GM19239 (cell line): ENCODE results near the gene DOK5.

Experiments
- DNase-seq: peaks from one replicate; pipeline ENCODE4 v3.0.0; 2011; ENCODE audit warnings: low spot score; ENCODE audit not compliant: insufficient read length
- FAIRE-seq: peaks from 2 replicates; lab custom pipeline; 2011; peaks lifted over from hg19 to GRCh38; lab: Jason Lieb, UNC

Gene DOK5

DNA sequence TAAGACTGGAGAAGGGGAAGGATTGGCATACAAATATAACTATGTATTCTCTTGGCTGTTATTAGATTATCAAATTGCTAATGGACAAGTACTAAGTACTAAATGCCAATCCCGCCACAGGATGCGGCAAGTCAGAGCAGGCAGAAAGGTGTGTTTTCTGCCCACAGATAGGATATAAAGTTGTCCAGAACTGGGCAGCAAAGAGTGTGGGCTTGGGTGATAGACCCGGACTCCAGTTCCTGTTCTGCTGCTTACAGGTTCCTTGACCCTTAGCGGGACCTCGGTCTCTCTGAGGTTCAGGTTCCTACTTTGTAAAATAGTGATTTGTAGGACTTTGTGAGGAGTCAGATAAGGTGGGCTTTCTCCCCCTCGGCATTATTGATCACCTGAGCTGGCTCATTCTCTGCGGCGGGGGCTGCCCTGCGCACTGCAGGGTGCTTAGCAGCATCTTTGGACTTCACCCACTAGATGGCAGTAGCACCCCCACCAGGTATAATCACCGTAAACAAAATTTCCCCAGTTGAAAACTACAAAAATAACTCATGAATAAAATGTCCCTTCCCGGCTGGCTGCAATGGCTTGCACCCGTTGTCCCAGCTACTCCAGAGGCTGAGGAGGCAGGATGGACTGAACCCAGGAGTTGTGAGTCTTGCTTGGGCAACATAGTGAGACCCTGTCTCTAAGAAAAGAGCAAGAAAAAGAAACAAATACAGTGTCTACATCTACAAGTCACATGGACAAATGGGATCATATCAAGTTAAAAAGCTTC is 193.1 kb downstream of the DOK5 start:
- FAIRE-seq: no peak

DNA sequence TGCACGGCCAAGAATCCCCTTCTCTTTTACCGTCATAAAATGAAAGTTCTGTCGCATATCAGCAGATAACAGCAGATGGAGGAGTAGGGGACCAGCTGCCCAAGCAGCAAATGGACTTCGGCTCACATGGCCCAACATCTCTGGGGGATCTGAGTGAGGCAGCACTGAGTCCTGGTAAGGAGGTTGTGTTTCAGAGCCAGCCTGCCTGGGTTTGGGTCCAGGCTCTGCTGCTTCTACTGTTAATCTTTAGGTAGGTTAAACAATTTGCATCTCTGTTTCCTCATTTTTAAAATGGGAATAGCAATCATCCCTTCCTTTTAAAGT is 193.6 kb downstream of the DOK5 start:
- no peak for FAIRE-seq
- DNase-seq: no peak

More for the DNA sequence above, 193.1 kb downstream of the DOK5 start:
- peak; percentile 16 for DNase-seq

DNA sequence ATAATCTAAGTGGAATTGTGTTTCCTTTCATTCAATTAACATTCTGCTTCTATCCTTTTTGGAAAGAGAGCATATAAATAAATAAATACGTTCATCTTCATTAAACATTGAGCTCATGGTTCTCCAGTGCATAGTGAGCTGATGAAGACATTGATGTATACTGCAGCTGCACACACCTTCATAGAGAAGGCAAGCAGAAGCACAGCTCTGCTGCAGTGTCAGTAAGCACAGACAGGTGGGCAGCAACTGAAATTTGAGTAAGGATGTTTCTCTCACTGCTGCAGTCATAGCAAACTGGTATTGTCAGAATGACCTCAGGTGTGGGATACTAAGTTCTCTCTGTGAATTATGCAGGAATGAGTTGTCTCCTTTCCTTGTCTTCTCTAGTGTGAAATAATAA is 202.9 kb downstream of the DOK5 start:
- no peak for FAIRE-seq
- no peak for DNase-seq

DNA sequence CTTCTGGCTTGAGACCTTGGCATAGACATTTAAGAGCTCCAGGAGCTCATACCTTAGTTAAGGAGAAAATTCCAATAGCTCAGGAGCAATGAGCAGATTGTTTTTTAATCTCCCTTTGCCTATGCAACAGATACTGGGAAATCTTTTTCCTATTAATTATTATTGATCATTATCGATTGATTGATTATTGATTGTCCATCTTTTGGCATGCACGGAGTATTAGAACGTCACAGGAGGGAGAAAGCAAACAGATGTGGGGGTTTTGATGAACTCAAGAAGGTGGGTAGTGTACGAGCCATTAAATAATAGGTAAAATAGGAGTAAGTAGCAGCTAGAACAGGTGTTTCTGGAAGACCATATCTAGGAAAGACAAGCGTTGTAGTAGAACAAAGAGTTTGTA is 205.0 kb downstream of the DOK5 start:
- DNase-seq (no peak), FAIRE-seq (no peak)

DNA sequence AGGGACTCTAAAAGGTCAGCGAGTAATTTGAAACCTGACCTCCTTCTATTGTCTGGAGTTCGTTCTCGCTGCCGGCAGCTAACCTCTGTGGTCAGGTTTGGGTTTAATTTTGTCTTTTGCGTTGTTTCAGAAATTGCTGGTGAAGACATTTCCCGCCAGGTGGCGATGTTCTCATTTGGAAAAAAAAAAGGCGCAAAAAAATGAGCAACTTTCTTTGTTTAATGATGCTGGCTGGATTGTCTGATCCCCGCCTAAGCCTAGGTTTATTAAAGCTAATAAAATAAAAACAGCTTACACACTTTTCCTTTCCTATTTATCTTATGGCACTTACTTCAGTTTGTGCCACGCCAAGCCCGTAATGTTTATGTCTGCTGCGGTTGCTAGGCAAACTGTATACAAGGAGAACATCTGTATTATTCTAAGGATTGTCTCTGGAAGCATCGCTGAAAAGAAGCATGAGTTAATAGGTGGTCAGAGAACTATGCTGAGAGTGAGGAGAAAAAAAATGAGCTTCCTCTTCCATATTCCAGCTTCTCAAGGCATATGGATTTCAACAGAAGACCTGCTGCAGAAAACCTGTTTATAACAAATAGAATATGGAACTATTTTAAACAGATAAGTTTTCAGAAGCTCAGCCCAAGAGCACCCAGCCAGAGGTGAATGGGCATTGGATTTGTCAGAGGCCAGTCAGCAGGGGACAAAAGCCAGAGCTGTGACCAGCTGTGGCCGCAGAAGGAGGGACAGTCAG is 205.7 kb downstream of the DOK5 start:
- FAIRE-seq: peak; percentile 28
- peak; percentile 4 for DNase-seq

DNA sequence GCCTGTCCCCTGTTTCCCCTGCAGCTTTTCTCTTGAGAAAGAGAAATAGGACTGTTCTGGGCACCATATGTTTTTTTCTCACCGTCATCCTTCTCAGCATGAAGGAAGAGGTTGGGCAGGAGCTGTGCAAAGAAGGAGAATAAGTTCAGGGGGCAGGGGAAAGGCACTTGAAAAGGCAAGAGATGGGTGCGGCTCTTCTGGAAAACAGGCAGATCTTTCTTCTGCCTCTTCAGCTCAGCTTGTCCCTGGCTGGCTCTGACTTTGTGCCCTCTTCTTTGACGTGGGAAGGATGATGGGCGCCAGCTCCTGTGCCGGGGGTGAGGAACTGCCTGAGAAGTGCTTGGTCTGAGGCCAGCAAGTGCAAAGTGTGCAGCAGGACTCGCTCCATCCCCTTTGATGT is 206.5 kb downstream of the DOK5 start:
- DNase-seq (no peak), FAIRE-seq (no peak)

DNA sequence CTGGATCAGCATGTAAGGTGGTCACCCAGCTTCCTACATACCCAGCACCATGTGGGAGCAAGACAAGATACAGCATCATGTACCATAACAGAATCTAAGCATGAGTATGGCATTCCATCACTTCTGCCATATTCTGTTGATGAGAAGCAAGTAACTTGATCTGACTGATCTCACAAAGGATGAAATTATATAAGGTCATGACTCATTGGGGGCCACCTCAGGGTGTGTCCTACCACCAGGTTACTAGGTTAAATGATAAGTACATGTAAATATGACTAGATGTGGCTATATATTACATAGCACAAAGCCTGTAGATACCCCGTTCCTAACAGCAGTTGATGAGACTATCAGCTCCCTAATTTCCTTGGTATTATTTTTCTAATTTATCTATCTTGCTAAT is 213.1 kb downstream of the DOK5 start:
- DNase-seq: no peak
- no peak for FAIRE-seq

DNA sequence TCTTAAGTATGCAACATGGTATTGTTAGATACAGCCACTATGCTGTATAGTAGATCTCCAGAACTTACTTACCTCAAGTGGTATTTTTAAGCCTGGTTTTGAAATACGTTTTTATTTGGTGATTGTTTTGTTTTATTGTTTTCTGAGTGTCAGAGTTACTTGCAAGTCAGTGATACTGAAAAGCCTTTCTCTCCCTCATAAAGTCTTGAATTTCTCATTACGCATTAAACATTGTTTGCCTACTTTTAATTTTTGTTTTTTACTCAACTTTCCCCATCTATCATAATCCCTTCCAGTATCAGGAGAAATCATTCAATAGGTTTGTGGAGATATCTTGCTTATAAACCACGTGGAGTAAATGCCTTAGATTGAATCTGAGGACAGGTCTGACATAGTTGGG is 214.9 kb downstream of the DOK5 start:
- no peak for FAIRE-seq

DNA sequence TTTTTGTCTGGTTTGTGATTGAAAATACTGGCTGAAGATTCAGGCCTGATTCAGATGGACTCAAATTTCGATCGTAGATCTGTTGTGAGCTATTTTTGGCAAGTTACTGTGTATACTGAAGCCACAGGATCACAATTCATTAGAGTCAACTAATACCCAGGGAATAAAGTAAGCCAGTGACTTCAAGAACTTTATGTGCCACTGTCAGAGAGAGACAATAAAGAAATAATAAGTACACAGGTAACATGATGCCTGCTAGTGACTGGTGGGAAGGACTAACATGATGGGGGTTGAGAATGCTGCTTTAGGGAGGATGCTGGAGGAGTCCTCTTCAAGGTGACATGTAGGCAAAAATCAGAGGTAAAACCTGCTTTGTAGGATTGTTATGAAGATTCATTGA is 215.9 kb downstream of the DOK5 start:
- DNase-seq: no peak
- FAIRE-seq: no peak

More for the DNA sequence above, 214.9 kb downstream of the DOK5 start:
- no peak for DNase-seq

DNA sequence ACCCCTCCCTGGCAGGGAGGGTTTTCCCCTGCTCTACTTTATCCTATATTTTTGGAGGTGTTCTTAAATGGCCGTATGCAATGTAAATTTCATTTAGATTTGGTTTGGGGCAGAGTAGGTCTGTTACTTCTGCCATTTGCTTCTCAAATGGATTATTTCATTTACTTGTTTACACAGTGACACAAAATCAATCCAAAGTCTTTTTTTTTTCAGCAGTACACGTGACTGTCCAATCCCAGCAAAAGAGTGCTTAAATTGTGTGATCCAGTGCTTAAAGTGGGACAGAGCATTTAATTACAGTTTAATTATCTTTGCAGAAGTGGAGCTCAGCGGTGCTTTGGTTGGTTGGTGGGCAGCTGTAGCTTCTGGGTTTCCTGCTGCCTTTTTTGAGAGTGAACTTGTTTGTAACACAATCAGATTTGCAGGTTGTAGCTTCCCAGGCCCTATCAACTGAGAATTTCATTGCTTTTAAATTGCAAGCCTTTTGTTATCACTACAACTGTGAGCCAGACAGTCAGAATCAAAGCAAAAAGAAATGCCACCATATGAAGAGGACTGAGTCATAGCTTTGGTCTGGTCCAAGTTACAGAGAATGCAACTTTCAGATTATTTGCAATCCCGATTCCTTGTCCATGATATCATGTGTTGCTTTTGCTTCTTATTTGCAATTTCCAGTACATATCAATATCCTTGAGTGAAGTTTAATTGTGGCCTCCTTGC is 216.9 kb downstream of the DOK5 start:
- DNase-seq: no peak
- no peak for FAIRE-seq

DNA sequence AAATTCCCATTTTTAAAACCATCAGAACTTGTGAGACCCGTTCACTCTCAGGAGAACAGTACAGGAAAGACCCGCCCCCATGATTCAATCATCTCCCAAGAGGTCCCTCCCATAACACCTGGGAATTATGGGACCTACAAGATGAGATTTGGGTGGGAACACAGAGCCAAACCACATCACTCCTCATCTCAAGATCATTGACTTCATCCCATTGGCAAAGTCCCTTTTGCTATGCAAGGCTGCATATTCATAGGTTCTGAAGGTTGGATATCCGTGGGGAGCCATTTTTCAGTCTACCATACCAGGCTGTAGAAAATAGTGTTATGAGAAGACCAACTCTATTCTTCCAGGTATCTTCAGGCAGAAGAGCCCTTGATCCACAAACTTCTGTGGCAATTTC is 219.1 kb downstream of the DOK5 start:
- no peak for DNase-seq
- FAIRE-seq: no peak

DNA sequence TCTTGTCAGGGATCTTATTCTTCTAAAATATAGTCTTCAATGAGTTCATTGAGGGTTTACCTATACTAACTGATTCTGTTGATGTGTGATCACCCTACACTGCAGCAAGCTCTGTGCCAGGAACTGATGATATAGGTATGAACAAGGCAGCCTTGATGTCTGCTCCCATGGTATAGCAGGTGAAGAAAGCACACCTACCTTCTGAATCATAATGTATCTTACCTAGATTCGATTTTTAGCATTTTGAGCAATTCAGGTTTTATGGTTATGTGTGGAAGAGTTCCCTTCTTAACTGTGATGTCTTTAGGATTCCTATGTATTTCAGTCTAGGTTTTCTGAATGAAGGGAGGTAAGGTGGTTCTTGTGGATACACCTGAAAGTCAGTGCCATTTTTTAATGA is 223.0 kb downstream of the DOK5 start:
- no peak for FAIRE-seq
- DNase-seq: no peak
